Aorta (tissue), 5 donors: ENCODE measurements around the gene KDM5C. TPM values are rescaled to one million over a fixed set of nuclear protein-coding genes. Genes with fewer than 3 reads are reported as not detected.
"Not testable (repeated sequence)": the region's sequence is repeated elsewhere in the genome, so short reads cannot be mapped to it uniquely, and the experiment has no call there.

Experiments
- ATAC-seq: fragments of 200-7000 bp; cut with Tn5 transposase; one replicate; pipeline ENCODE4 v1.9.1; 2022; ENCODE audit warnings: moderate library complexity; ENCODE audit not compliant: low FRiP score
- DNase-seq, 2 donors: peaks; one replicate each; pipeline ENCODE4 v3.0.0-alpha.2; 2020
- H3K27ac ChIP-seq, 2 donors: one replicate each; pipeline ENCODE4 v1.5.1; 2013; ENCODE audit warnings: low read length in 2 of 2, mild to moderate bottlenecking in 2 of 2, moderate library complexity in 2 of 2, control low read depth in 1 of 2, inconsistent platforms in 1 of 2, low read depth in 1 of 2
- H3K27me3 ChIP-seq, 2 donors: one replicate each; pipeline ENCODE4 v1.6.1; 2013; ENCODE audit warnings: control low read depth in 1 of 2, low read length in 1 of 2, mild to moderate bottlenecking in 1 of 2, moderate library complexity in 1 of 2; ENCODE audit not compliant: insufficient read depth in 2 of 2, control insufficient read depth in 1 of 2
- H3K36me3 ChIP-seq, 2 donors: one replicate each; pipeline ENCODE4 v1.6.1; 2013; ENCODE audit warnings: control low read depth in 1 of 2, low read length in 1 of 2, mild to moderate bottlenecking in 1 of 2; ENCODE audit not compliant: insufficient read depth in 2 of 2, control insufficient read depth in 1 of 2
- H3K4me1 ChIP-seq, 2 donors: one replicate each; pipeline ENCODE4 v1.6.1; 2013; ENCODE audit warnings: low read length in 2 of 2, control low read depth in 1 of 2, mild to moderate bottlenecking in 1 of 2, moderate library complexity in 1 of 2; ENCODE audit not compliant: insufficient read depth in 2 of 2, control insufficient read depth in 1 of 2
- H3K4me3 ChIP-seq, 2 donors: one replicate each; pipeline ENCODE4 v1.5.1; 2013; ENCODE audit warnings: low read length in 2 of 2, control low read depth in 1 of 2, mild to moderate bottlenecking in 1 of 2
- H3K9me3 ChIP-seq: one replicate; pipeline ENCODE4 v1.6.1; 2013; ENCODE audit warnings: mild to moderate bottlenecking, low read length; ENCODE audit not compliant: control insufficient read depth
- WGBS, 2 donors: extraction: QIAGEN DNeasy Blood & Tissue Kit; methylation state at CpG; one replicate each; pipeline ENCODE4 v1.1.7; 2013; 5-methylcytosine and 5-hydroxymethylcytosine counted together
- intact Hi-C, 2 donors: fragments of 100-400 bp; cut with DNase I; formaldehyde crosslinking; loops; one replicate each; pipeline versions ENCODE4 v1.14.2 to v1.15.0; 2022
- polyA plus RNA-seq, 2 donors: library from polyadenylated mRNA; stranded (reverse); fragments of 200-250 nt; gene quantifications; one replicate each; pipeline ENCODE4 v1.2.3, GENCODE V29; 2013
- total RNA-seq, 2 donors: library from RNA; stranded (reverse); fragmentation: NEBNext Ultra II Directional; extraction: Animal tissue kit (Norgen Biotek cat#: 25700); gene quantifications; one replicate each; pipeline ENCODE4 v1.2.1, GENCODE V29; 2021
- donor health status: healthy with polysubstance abuse.
- donor health status: Bipolar disorder and iron deficiency.
- donor health status: DM: no; HTN: no; CAD: no.
- donor health status: DM: no; HTN: no; CAD: no.
- donor health status: DM: yes; HTN: yes; CAD: no.

The KDM5C gene
- total and polyA plus RNA-seq, 4 donors, result 14.0 to 118 (median 57.9) TPM

GRCh38 chrX:53188763-53189162 lies 36.2 kb downstream of the KDM5C start:
- no peaks in the 10 kb centered on the region for H3K4me1 ChIP-seq
- H3K4me3 ChIP-seq, result no peak overlapping the region
- H3K27me3 ChIP-seq, result no peaks in the 10 kb centered on the region
- no peak overlapping the region for H3K27ac ChIP-seq
- WGBS, 2 donors, result 77 to 78% methylated on average over 2 of the region's 2 CpGs
- H3K36me3 ChIP-seq, result peaks cover 0 to 3% of the 10 kb centered on the region in 2 donors
- DNase-seq, result no peak
- no peaks in the 10 kb centered on the region for H3K9me3 ChIP-seq
- no peak for ATAC-seq
- intact Hi-C loops, result no loop called here

DNA sequence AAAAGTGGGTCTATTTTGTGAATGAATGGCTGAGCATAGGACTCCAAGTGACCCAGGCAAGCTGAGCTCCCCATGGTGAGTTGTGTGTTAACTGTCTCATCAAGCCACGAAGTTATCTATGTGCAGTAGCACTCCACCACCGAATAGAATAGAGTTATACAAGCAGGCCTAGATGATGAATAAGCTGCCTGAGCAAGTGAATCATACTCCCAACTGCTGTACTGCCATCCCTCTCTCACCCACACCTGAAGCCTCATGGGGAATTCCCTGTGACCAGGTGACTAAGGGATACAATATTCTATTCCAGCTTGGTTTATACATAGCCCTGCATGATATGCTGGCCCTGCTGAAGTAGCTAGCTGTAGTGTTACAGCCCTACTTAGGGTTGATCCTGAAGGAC lies 38.7 kb downstream of the KDM5C start:
- no peak for ATAC-seq
- no peaks in the 10 kb centered on the region for H3K4me1 ChIP-seq
- DNase-seq, result no peak
- H3K4me3 ChIP-seq, result no peak overlapping the region
- no peaks in the 10 kb centered on the region for H3K27me3 ChIP-seq
- intact Hi-C loops, result no loop called here
- H3K27ac ChIP-seq, result no peak overlapping the region
- H3K36me3 ChIP-seq, result no peaks in the 10 kb centered on the region
- WGBS, 2 donors, result 67 to 69% methylated on average over 2 of the region's 2 CpGs
- H3K9me3 ChIP-seq, result no peaks in the 10 kb centered on the region

DNA sequence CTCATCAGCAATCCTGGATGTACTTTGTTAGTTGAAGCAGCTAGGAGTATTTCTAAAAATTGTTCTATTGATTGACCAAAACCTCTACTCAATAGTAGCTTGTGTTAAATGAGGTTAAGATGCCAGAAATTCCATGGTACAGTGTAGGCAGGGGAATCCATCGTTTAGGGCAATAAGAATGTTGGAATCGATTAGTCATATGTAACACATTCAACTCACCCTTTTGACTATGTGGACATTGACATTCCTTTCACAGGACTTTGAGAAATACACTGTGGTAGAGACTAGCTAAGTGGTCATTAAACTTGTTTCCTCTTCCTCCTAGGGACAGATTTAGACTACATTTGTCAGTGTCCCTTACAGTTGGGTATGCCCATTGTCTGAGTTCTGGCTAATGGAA lies 40.2 kb downstream of the KDM5C start:
- no peaks in the 10 kb centered on the region for H3K27me3 ChIP-seq
- no peak for ATAC-seq
- no peaks in the 10 kb centered on the region for H3K4me1 ChIP-seq
- 79 to 81% methylated on average over 2 of the region's 2 CpGs for WGBS, 2 donors
- no peaks in the 10 kb centered on the region for H3K9me3 ChIP-seq
- H3K36me3 ChIP-seq, result no peaks in the 10 kb centered on the region
- intact Hi-C loops, result no loop called here
- no peak overlapping the region for H3K4me3 ChIP-seq
- no peak for DNase-seq
- H3K27ac ChIP-seq, result no peak overlapping the region

DNA sequence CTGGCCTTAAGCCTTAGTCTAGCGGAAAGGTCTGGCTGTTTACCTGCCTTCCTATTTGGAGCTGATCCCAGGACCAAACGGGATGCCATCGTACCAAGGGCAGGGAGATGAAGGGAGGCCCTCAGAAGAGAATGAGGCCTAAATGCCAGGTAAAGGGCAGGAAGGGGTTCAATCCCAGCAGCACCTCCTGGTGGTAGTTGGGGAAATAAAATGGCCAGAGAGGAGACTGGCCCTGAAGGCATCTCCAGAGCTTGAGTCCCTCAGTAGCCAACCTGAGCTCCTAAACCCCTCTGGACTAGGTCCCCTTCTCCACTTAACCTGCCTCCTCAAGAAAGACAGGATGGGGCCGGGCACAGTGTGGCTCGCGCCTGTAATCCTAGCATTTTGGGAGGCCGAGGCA lies 53.7 kb downstream of the KDM5C start:
- H3K27me3 ChIP-seq, result no peaks in the 10 kb centered on the region
- no peaks in the 10 kb centered on the region for H3K4me1 ChIP-seq
- no peaks in the 10 kb centered on the region for H3K9me3 ChIP-seq
- intact Hi-C loops, result no loop called here
- H3K4me3 ChIP-seq, result no peak overlapping the region
- H3K36me3 ChIP-seq, result no peaks in the 10 kb centered on the region
- H3K27ac ChIP-seq, result no peak overlapping the region
- DNase-seq, result no peak
- WGBS, 2 donors, result 93 to 97% methylated on average over 7 of the region's 7 CpGs
- no peak for ATAC-seq

DNA sequence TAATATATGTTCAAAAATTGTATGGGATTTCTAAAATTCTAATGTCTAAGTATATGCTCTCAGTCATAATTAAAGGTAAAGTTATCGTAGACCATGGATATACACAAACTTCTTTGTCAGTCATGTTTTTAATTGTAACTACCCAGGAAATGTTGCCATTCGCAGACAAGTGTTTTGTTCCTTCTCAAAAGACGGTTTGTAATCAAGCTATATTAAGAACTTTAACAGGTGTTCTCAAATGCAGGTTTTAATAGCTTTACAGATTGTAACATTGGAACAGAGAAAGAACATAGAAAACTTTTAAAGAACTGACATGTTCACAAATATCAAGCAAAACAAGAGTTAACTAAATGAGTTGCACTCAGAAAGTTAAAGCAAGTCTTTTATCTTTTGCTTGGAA lies 58.9 kb downstream of the KDM5C start:
- Histone ChIP-seq H3K9me3 (no peaks in the 10 kb centered on the region), H3K4me1 (no peaks in the 10 kb centered on the region), H3K4me3 (no peak overlapping the region), H3K27me3 (no peaks in the 10 kb centered on the region), H3K36me3 (no peaks in the 10 kb centered on the region), H3K27ac (no peak overlapping the region)
- no peak for DNase-seq
- intact Hi-C loops, result no loop called here
- ATAC-seq, result no peak
- WGBS, 2 donors, result 91 to 95% methylated on average over 3 of the region's 3 CpGs

GRCh38 chrX:53164566-53164965 lies 60.4 kb downstream of the KDM5C start:
- intact Hi-C loops, H3K4me3 ChIP-seq, DNase-seq, H3K4me1 ChIP-seq, H3K27ac ChIP-seq, H3K27me3 ChIP-seq, ATAC-seq, H3K9me3 ChIP-seq, H3K36me3 ChIP-seq: not testable (repeated sequence)
- 64 to 65% methylated on average over 6 of the region's 6 CpGs for WGBS, 2 donors

GRCh38 chrX:53163436-53163835 lies 61.6 kb downstream of the KDM5C start:
- Histone ChIP-seq H3K27me3 (no peaks in the 10 kb centered on the region), H3K27ac (no peak overlapping the region), H3K4me1 (no peaks in the 10 kb centered on the region), H3K9me3 (no peaks in the 10 kb centered on the region), H3K4me3 (no peak overlapping the region), H3K36me3 (no peaks in the 10 kb centered on the region)
- no peak for ATAC-seq
- 65 to 89% methylated on average over 7 of the region's 7 CpGs for WGBS, 2 donors
- intact Hi-C loops, result no loop called here
- no peak for DNase-seq

- 70 to 80% methylated on average over 6 of the region's 6 CpGs for WGBS, 2 donors
- no peaks in the 10 kb centered on the region for H3K36me3 ChIP-seq
- intact Hi-C loops, result no loop called here
- H3K9me3 ChIP-seq, result no peaks in the 10 kb centered on the region
- H3K27ac ChIP-seq, result no peak overlapping the region
- ATAC-seq (no peak), DNase-seq (no peak)
- H3K27me3 ChIP-seq, result no peaks in the 10 kb centered on the region
- H3K4me1 ChIP-seq, result no peaks in the 10 kb centered on the region
- no peak overlapping the region for H3K4me3 ChIP-seq
Measured at GRCh38 chrX:53160297-53160983, 64.6 kb downstream of the KDM5C start.

DNA sequence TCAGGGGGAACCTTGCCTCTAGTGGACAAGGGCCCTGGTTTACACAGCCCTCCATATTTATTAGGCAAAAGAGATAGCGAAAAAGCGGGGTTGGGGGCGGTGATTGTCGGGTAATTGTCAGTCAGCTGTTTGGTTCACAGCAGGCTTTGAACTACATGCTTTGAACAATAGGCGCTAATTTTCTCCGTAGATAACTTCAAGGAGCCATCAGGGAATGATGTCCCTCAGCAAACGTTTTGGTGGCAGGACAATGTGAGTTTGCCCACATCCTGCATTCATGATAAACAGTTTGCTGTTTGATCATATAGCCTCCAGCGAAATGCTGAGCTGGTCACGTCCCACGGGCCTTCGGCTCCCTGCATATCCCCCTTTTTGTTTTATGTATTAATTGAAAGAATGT lies 65.8 kb downstream of the KDM5C start:
- 88% methylated on average over 11 of the region's 11 CpGs for WGBS, 2 donors
- DNase-seq, result no peak
- H3K36me3 ChIP-seq, result no peaks in the 10 kb centered on the region
- H3K27me3 ChIP-seq, result no peaks in the 10 kb centered on the region
- H3K27ac ChIP-seq, result no peak overlapping the region
- no peaks in the 10 kb centered on the region for H3K9me3 ChIP-seq
- H3K4me1 ChIP-seq, result no peaks in the 10 kb centered on the region
- H3K4me3 ChIP-seq, result no peak overlapping the region
- no peak for ATAC-seq
- intact Hi-C loops, result no loop called here
